Measurements from ENCODE around the gene PTPRM. TPM values are rescaled to one million over a fixed set of nuclear protein-coding genes. Genes with fewer than 3 reads are reported as not detected.

The PTPRM gene
- total RNA-seq, 1 experiment from 2014 or later: 42.3 TPM

GRCh38 chr18:7641813-7642212, 74.7 kb downstream of the PTPRM start:
- Mint-ChIP-seq H3K27ac (ENCODE audit: unreplicated experiment) (no peak overlapping the region), H3K4me3 (ENCODE audit: low read depth, unreplicated experiment) (no peak overlapping the region), H3K36me3 (ENCODE audit: insufficient read depth, unreplicated experiment) (no peaks in the 10 kb centered on the region), H3K4me1 (ENCODE audit: low read depth, unreplicated experiment) (peaks cover 12% of the 10 kb centered on the region), H3K9me3 (ENCODE audit: low read depth, unreplicated experiment) (no peaks in the 10 kb centered on the region), H3K27me3 (ENCODE audit: unreplicated experiment) (no peaks in the 10 kb centered on the region)
- TF ChIP-seq CTCF (IDR thresholded peaks at IDR 0.05; ENCODE audit: unreplicated experiment): no peak
- DNase-seq: no peak
- intact Hi-C loops (cut with micrococcal nuclease; ENCODE audit: unreplicated experiment): no loop called here
- no TSS peak for BruUV-seq (replicated peaks)
- CTCF ChIA-PET: no interaction called here

- BruUV-seq (replicated peaks): no TSS peak
- TF ChIP-seq CTCF (IDR thresholded peaks at IDR 0.05; ENCODE audit: unreplicated experiment): no peak
- no peaks in the 10 kb centered on the region for H3K36me3 Mint-ChIP-seq (ENCODE audit: insufficient read depth, unreplicated experiment)
- no peak for DNase-seq
- H3K9me3 Mint-ChIP-seq (ENCODE audit: low read depth, unreplicated experiment): no peaks in the 10 kb centered on the region
- intact Hi-C loops (cut with micrococcal nuclease; ENCODE audit: unreplicated experiment): no loop called here
- H3K4me1 Mint-ChIP-seq (ENCODE audit: low read depth, unreplicated experiment): peaks cover 12% of the 10 kb centered on the region
- H3K27ac Mint-ChIP-seq (ENCODE audit: unreplicated experiment): no peak overlapping the region
- no peaks in the 10 kb centered on the region for H3K27me3 Mint-ChIP-seq (ENCODE audit: unreplicated experiment)
- no peak overlapping the region for H3K4me3 Mint-ChIP-seq (ENCODE audit: low read depth, unreplicated experiment)
- CTCF ChIA-PET: interaction anchor here (0.7 kb wide), 1 partner anchor 171 kb away, joined by 5 read pairs; no protein-coding TSS in a partner anchor
These were observed 75.3 kb downstream of the PTPRM start for GRCh38 chr18:7642331-7642890.

GRCh38 chr18:7645756-7646155, 78.6 kb downstream of the PTPRM start:
- no TSS peak for BruUV-seq (replicated peaks)
- H3K9me3 Mint-ChIP-seq (ENCODE audit: low read depth, unreplicated experiment): no peaks in the 10 kb centered on the region
- H3K27ac Mint-ChIP-seq (ENCODE audit: unreplicated experiment): no peak overlapping the region
- no peaks in the 10 kb centered on the region for H3K27me3 Mint-ChIP-seq (ENCODE audit: unreplicated experiment)
- intact Hi-C loops (cut with micrococcal nuclease; ENCODE audit: unreplicated experiment): no loop called here
- CTCF ChIA-PET: no interaction called here
- peak; percentile 25 for DNase-seq
- no peaks in the 10 kb centered on the region for H3K36me3 Mint-ChIP-seq (ENCODE audit: insufficient read depth, unreplicated experiment)
- no peak for TF ChIP-seq CTCF (IDR thresholded peaks at IDR 0.05; ENCODE audit: unreplicated experiment)
- H3K4me1 Mint-ChIP-seq (ENCODE audit: low read depth, unreplicated experiment): peaks cover 12% of the 10 kb centered on the region
- no peak overlapping the region for H3K4me3 Mint-ChIP-seq (ENCODE audit: low read depth, unreplicated experiment)

GRCh38 chr18:7646174-7646886, 79.2 kb downstream of the PTPRM start:
- CTCF ChIA-PET: no interaction called here
- H3K36me3 Mint-ChIP-seq (ENCODE audit: insufficient read depth, unreplicated experiment): no peaks in the 10 kb centered on the region
- H3K9me3 Mint-ChIP-seq (ENCODE audit: low read depth, unreplicated experiment): no peaks in the 10 kb centered on the region
- no peaks in the 10 kb centered on the region for H3K27me3 Mint-ChIP-seq (ENCODE audit: unreplicated experiment)
- TF ChIP-seq CTCF (IDR thresholded peaks at IDR 0.05; ENCODE audit: unreplicated experiment): no peak
- BruUV-seq (replicated peaks): no TSS peak
- intact Hi-C loops (cut with micrococcal nuclease; ENCODE audit: unreplicated experiment): no loop called here
- peaks cover 12% of the 10 kb centered on the region for H3K4me1 Mint-ChIP-seq (ENCODE audit: low read depth, unreplicated experiment)
- no peak for DNase-seq
- no peak overlapping the region for H3K27ac Mint-ChIP-seq (ENCODE audit: unreplicated experiment)
- no peak overlapping the region for H3K4me3 Mint-ChIP-seq (ENCODE audit: low read depth, unreplicated experiment)

All from Calu3 (cell line).